DOHH2 (cell line): ENCODE results near the gene IFNG-AS1.

Source experiments
- H3F3A ChIP-seq: fragments of 200-600 bp; sonication (generic), shearing (Covaris generic); 2 replicates; pipeline ENCODE4 v1.6.0; 2016; ENCODE audit warnings: antibody characterized with exemption, mild to moderate bottlenecking; ENCODE audit not compliant: control insufficient read depth, insufficient read depth
- H3K27ac ChIP-seq: fragments of 200-600 bp; sonication (generic); 2 replicates; pipeline ENCODE4 v1.5.1; 2014; ENCODE audit warnings: low read depth, mild to moderate bottlenecking, low read length, moderate library complexity
- H3K27me3 ChIP-seq: fragments of 200-600 bp; sonication (generic); 2 replicates; pipeline ENCODE4 v1.6.1; 2014; ENCODE audit warnings: mild to moderate bottlenecking, low read length, mixed read lengths; ENCODE audit not compliant: control insufficient read depth
- H3K36me3 ChIP-seq: fragments of 200-600 bp; sonication (generic); 2 replicates; pipeline ENCODE4 v1.6.1; 2014; ENCODE audit warnings: mild to moderate bottlenecking, low read length, moderate library complexity, mixed read lengths; ENCODE audit not compliant: control insufficient read depth
- H3K4me1 ChIP-seq: fragments of 200-600 bp; sonication (generic); 2 replicates; pipeline ENCODE4 v1.6.1; 2014; ENCODE audit warnings: mild to moderate bottlenecking, low read length, mixed read lengths; ENCODE audit not compliant: control insufficient read depth
- H3K4me2 ChIP-seq: fragments of 200-600 bp; sonication (generic); 2 replicates; pipeline ENCODE4 v1.6.0; 2014; ENCODE audit warnings: mild to moderate bottlenecking, low read length, moderate library complexity
- H3K4me3 ChIP-seq: fragments of 200-600 bp; sonication (generic); 2 replicates; pipeline ENCODE4 v1.5.1; 2014; ENCODE audit warnings: mild to moderate bottlenecking, low read length, mixed read lengths
- H3K79me2 ChIP-seq: fragments of 200-600 bp; sonication (generic); 2 replicates; pipeline ENCODE4 v1.6.1; 2014; ENCODE audit warnings: mild to moderate bottlenecking, low read length, mixed read lengths; ENCODE audit not compliant: control insufficient read depth
- H3K9me2 ChIP-seq: fragments of 200-600 bp; sonication (generic); replicated peaks from 2 replicates; pipeline ENCODE4 v1.6.1; 2014; ENCODE audit warnings: mild to moderate bottlenecking, low read length, mixed read lengths; ENCODE audit not compliant: control insufficient read depth
- H3K9me3 ChIP-seq: fragments of 200-600 bp; sonication (generic); 2 replicates; pipeline ENCODE4 v1.6.1; 2014; ENCODE audit warnings: antibody characterized with exemption, low read length, mixed read lengths; ENCODE audit not compliant: control insufficient read depth, insufficient read depth
- H4K20me1 ChIP-seq: fragments of 200-600 bp; sonication (generic); 2 replicates; pipeline ENCODE4 v1.6.0; 2014; ENCODE audit warnings: low read depth, mild to moderate bottlenecking, antibody characterized with exemption, low read length, moderate library complexity; ENCODE audit not compliant: control insufficient read depth, insufficient read depth
- CTCF ChIP-seq: fragments of 200-600 bp; sonication (generic); IDR thresholded peaks from one replicate; pipeline ENCODE4 v1.5.1; 2014; ENCODE audit warnings: antibody characterized with exemption, mild to moderate bottlenecking, low read depth, low read length; ENCODE audit not compliant: poor library complexity, severe bottlenecking
- EZH2phosphoT487 ChIP-seq: fragments of 200-600 bp; sonication (generic); IDR thresholded peaks from 2 replicates; pipeline ENCODE4 v1.6.1; 2017; ENCODE audit warnings: borderline replicate concordance, mild to moderate bottlenecking, antibody characterized with exemption, low read length, moderate library complexity, mixed read lengths

The IFNG-AS1 gene

GRCh38 chr12:67988601-67989021, 636 bp upstream of the IFNG-AS1 start:
- H3K4me2 ChIP-seq = peak overlapping the region; percentile 94
- no peaks in the 10 kb centered on the region for H3K9me2 ChIP-seq
- H3K27ac ChIP-seq = peak overlapping the region; percentile 99
- peaks cover 29% of the 10 kb centered on the region for H3K79me2 ChIP-seq
- peaks cover 41% of the 10 kb centered on the region for H3F3A ChIP-seq
- H3K4me3 ChIP-seq = peak overlapping the region; percentile 81
- H3K4me1 ChIP-seq = peaks cover 83% of the 10 kb centered on the region
- no peaks in the 10 kb centered on the region for H3K27me3 ChIP-seq
- no peak for TF ChIP-seq EZH2phosphoT487
- no peak for TF ChIP-seq CTCF
- H3K9me3 ChIP-seq = peaks cover 17% of the 10 kb centered on the region
- H4K20me1 ChIP-seq = no peaks in the 10 kb centered on the region
- H3K36me3 ChIP-seq = peaks cover 36% of the 10 kb centered on the region

- peak overlapping the region; percentile 99 for H3K27ac ChIP-seq
- TF ChIP-seq CTCF (no peak), EZH2phosphoT487 (no peak)
- peaks cover 43% of the 10 kb centered on the region for H3K79me2 ChIP-seq
- H3K4me3 ChIP-seq = peak overlapping the region; percentile 81
- H3K36me3 ChIP-seq = peaks cover 51% of the 10 kb centered on the region
- H3K27me3 ChIP-seq = no peaks in the 10 kb centered on the region
- no peaks in the 10 kb centered on the region for H3K9me2 ChIP-seq
- H3K4me1 ChIP-seq = peaks cover 94% of the 10 kb centered on the region
- H3F3A ChIP-seq = peaks cover 41% of the 10 kb centered on the region
- no peaks in the 10 kb centered on the region for H4K20me1 ChIP-seq
- peak overlapping the region; percentile 94 for H3K4me2 ChIP-seq
- H3K9me3 ChIP-seq = peaks cover 12% of the 10 kb centered on the region
Measured at GRCh38 chr12:67991158-67991557, 1.9 kb downstream of the IFNG-AS1 start.

GRCh38 chr12:67993143-67993542, 3.9 kb downstream of the IFNG-AS1 start:
- H3K9me2 ChIP-seq = no peaks in the 10 kb centered on the region
- no peaks in the 10 kb centered on the region for H4K20me1 ChIP-seq
- H3K79me2 ChIP-seq = peaks cover 43% of the 10 kb centered on the region
- TF ChIP-seq EZH2phosphoT487 (no peak), CTCF (no peak)
- peak overlapping the region; percentile 81 for H3K4me3 ChIP-seq
- H3K4me2 ChIP-seq = peak overlapping the region; percentile 94
- H3K9me3 ChIP-seq = no peaks in the 10 kb centered on the region
- peak overlapping the region; percentile 99 for H3K27ac ChIP-seq
- H3F3A ChIP-seq = peaks cover 31% of the 10 kb centered on the region
- H3K4me1 ChIP-seq = peaks cover 84% of the 10 kb centered on the region
- peaks cover 56% of the 10 kb centered on the region for H3K36me3 ChIP-seq
- H3K27me3 ChIP-seq = no peaks in the 10 kb centered on the region
